SK-N-SH treated with all-trans-retinoic acid at 6 μM for 48 hours (cell line): ENCODE data around the gene DSCAM.

Experiments
- ARNTL ChIP-seq: fragments of 450-650 bp; formaldehyde crosslinking; IDR thresholded peaks from 2 replicates; pipeline ENCODE4 v1.5.0; 2020; ENCODE audit warnings: low read depth, mild to moderate bottlenecking, moderate library complexity, borderline replicate concordance
- BACH2 ChIP-seq: fragments of 250-450 bp; sonication (Bioruptor Pico); IDR thresholded peaks from 2 replicates; pipeline ENCODE4 v1.9.0; 2021; ENCODE audit warnings: mild to moderate bottlenecking, borderline replicate concordance
- CSDC2 ChIP-seq: fragments of 250-450 bp; sonication (Bioruptor Pico); IDR thresholded peaks from 2 replicates; pipeline ENCODE4 v1.5.0; 2020; ENCODE audit warnings: mild to moderate bottlenecking, moderate library complexity
- ESRRG ChIP-seq: fragments of 250-450 bp; sonication (Bioruptor Pico); IDR thresholded peaks from 2 replicates; pipeline ENCODE4 v1.6.1; 2021; ENCODE audit warnings: mild to moderate bottlenecking
- ISL1 ChIP-seq: fragments of 250-450 bp; sonication (Bioruptor Pico); IDR thresholded peaks from 2 replicates; pipeline ENCODE4 v2.1.2; 2022; ENCODE audit warnings: mild to moderate bottlenecking, moderate library complexity
- PPARA ChIP-seq: fragments of 250-450 bp; sonication (Bioruptor Pico); IDR thresholded peaks from 2 replicates; pipeline ENCODE4 v1.5.0; 2020; ENCODE audit warnings: mild to moderate bottlenecking, borderline replicate concordance
- RARB ChIP-seq: fragments of 250-450 bp; sonication (Bioruptor Pico); IDR thresholded peaks from 2 replicates; pipeline ENCODE4 v1.8.0; 2021; ENCODE audit warnings: mild to moderate bottlenecking, moderate library complexity
- TCF4 ChIP-seq: fragments of 250-450 bp; sonication (Bioruptor Pico); IDR thresholded peaks from 2 replicates; pipeline ENCODE4 v1.8.0; 2021; ENCODE audit warnings: mild to moderate bottlenecking, moderate library complexity, borderline replicate concordance
- ZFP3 ChIP-seq: fragments of 250-450 bp; sonication (Bioruptor Pico); IDR thresholded peaks from 2 replicates; pipeline ENCODE4 v1.5.0; 2020; ENCODE audit warnings: mild to moderate bottlenecking, moderate library complexity
- ZNF565 ChIP-seq: fragments of 450-650 bp; formaldehyde crosslinking; conservative IDR thresholded peaks from 2 replicates; pipeline ENCODE4 v1.5.0; 2020; ENCODE audit warnings: low read depth, mild to moderate bottlenecking, moderate library complexity
- TF ChIP-seq, protein P1 (sequence below): fragments of 250-450 bp; sonication (Bioruptor Pico); IDR thresholded peaks from 2 replicates; pipeline ENCODE4 v1.5.0; 2020; ENCODE audit warnings: mild to moderate bottlenecking, moderate library complexity

DNA sequence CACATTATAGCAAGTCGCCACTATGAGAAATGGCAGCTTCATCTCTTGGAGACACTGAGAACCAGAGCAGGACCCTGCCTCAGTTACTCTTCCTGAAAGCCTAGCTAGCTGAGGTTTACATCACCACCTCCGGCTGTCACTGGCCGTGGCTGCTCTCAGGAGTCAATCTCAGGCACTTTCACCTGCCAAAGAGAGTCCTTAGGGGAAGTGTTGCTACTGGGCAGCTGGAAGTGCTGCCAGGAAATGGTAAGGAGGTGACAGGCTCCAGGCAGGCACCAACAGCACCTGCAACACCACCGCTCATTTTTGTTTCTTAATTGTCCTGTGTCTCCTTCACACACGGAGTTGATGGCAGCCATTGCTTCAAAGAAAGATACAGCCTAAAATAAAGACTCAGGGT is 92.5 kb downstream of the DSCAM start:
- TF ChIP-seq BACH2 (CRISPR knock-in tag) (no peak), CSDC2 (CRISPR knock-in tag) (no peak), TCF4 (no peak), ISL1 (no peak), ZFP3 (CRISPR knock-in tag) (no peak), PPARA (CRISPR knock-in tag) (no peak), ESRRG (CRISPR knock-in tag) (no peak), RARB (CRISPR knock-in tag) (no peak), ARNTL (CRISPR knock-in tag) (no peak), ZNF565 (CRISPR knock-in tag) (no peak)
- TF ChIP-seq, protein P1, sequence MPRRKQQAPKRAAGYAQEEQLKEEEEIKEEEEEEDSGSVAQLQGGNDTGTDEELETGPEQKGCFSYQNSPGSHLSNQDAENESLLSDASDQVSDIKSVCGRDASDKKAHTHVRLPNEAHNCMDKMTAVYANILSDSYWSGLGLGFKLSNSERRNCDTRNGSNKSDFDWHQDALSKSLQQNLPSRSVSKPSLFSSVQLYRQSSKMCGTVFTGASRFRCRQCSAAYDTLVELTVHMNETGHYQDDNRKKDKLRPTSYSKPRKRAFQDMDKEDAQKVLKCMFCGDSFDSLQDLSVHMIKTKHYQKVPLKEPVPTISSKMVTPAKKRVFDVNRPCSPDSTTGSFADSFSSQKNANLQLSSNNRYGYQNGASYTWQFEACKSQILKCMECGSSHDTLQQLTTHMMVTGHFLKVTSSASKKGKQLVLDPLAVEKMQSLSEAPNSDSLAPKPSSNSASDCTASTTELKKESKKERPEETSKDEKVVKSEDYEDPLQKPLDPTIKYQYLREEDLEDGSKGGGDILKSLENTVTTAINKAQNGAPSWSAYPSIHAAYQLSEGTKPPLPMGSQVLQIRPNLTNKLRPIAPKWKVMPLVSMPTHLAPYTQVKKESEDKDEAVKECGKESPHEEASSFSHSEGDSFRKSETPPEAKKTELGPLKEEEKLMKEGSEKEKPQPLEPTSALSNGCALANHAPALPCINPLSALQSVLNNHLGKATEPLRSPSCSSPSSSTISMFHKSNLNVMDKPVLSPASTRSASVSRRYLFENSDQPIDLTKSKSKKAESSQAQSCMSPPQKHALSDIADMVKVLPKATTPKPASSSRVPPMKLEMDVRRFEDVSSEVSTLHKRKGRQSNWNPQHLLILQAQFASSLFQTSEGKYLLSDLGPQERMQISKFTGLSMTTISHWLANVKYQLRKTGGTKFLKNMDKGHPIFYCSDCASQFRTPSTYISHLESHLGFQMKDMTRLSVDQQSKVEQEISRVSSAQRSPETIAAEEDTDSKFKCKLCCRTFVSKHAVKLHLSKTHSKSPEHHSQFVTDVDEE (CRISPR knock-in tag): no peak
